ENCODE data around the gene ATOH8. TPM values are rescaled to one million over a fixed set of nuclear protein-coding genes. Genes with fewer than 3 reads are reported as not detected.
"Not testable (repeated sequence)": the region's sequence is repeated elsewhere in the genome, so short reads cannot be mapped to it uniquely, and the experiment has no call there.

The ATOH8 gene
- total RNA-seq, 1 donor from 2014 or later = 15.7 TPM

DNA sequence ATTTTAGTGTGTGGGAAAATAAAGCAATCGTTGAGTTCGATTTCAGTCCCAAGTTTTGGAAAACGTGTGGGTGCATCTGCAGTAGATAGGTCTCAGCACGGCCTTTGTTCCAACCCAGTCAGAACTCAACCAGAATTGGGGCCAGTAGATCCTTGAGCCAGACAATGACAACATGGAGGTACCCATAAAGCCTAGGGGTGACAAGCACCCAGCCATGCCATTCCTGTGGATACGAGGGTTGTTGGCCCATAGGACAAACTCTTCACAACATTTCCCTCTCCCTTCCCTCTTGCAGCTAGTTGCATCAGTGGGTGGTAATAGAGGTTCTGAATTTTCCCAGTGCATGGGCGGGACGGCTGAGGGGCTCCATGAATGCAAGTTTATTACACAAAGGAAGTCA lies 74.9 kb downstream of the ATOH8 start:
- no peak for DNase-seq

- not testable (repeated sequence) for DNase-seq
Observed at GRCh38 chr2:85829394-85829793, 75.6 kb downstream of the ATOH8 start.

DNA sequence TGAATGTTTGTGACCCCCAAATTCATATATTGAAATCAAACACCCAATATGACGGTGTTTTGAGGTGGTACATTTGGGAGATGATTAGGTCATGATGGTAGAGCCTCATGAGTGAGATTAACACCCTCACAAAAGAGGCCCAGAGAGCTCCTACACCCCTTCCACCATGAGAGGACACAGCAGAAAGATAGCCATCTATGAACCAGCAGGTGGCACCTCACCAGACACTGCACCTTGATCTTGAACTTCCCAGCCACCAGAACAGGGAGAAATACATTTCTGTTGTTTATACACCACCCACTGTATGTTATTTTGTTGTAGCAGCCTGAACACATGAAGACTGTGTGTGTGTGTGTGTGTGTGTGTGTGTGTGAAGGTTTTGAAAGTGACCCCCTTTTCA lies 76.9 kb downstream of the ATOH8 start:
- DNase-seq = no peak

- no peak for DNase-seq
Observed at GRCh38 chr2:85831735-85832134, 77.9 kb downstream of the ATOH8 start.

- DNase-seq = no peak
Observed at GRCh38 chr2:85834466-85834865, 80.7 kb downstream of the ATOH8 start.

Small RNA genes within 50 kb of the gene (small RNA-seq; reads per million reads assigned to genes)
- gene MIR6071 (ENCODE audit: low replicate concordance) (not detected), gene RN7SKP83 (ENCODE audit: low replicate concordance) (not detected), gene RNU1-38P (ENCODE audit: low replicate concordance) (not detected)

Other genes with a start within 250 kb of the ATOH8 start
- 118 TPM for gene MAT2A, start 214.8 kb upstream of the ATOH8 start, total RNA-seq
- 32.3 TPM for gene GGCX, start 192.5 kb upstream of the ATOH8 start, total RNA-seq
- 8.2 TPM for gene VAMP8, start 176.4 kb upstream of the ATOH8 start, total RNA-seq
- 15.7 TPM for gene VAMP5, start 169.6 kb upstream of the ATOH8 start, total RNA-seq
- 71.9 TPM for gene RNF181, start 158.2 kb upstream of the ATOH8 start, total RNA-seq
- gene TMEM150A, start 151.3 kb upstream of the ATOH8 start, total RNA-seq = 4.9 TPM
- gene C2orf68, start 141.9 kb upstream of the ATOH8 start, total RNA-seq = 38.5 TPM
- 39.0 TPM for gene USP39, start 137.8 kb upstream of the ATOH8 start, total RNA-seq
- 21.7 TPM for gene SFTPB, start 85.8 kb upstream of the ATOH8 start, total RNA-seq
- gene GNLY, start 59.6 kb upstream of the ATOH8 start, total RNA-seq = not detected
- 18.2 TPM for gene ST3GAL5, start 135.0 kb downstream of the ATOH8 start, total RNA-seq